Measurements from ENCODE around the gene LPCAT3. TPM values are rescaled to one million over a fixed set of nuclear protein-coding genes. Genes with fewer than 3 reads are reported as not detected.

Gene LPCAT3
- total RNA-seq, 1 donor from 2014 or later = 37.4 TPM

- intact Hi-C loops (cut with micrococcal nuclease) = no loop called here
Measured at GRCh38 chr12:6941782-6942181, 76.5 kb downstream of the LPCAT3 start.

GRCh38 chr12:6941267-6941666, 77.0 kb downstream of the LPCAT3 start:
- intact Hi-C loops (cut with micrococcal nuclease) = no loop called here

DNA sequence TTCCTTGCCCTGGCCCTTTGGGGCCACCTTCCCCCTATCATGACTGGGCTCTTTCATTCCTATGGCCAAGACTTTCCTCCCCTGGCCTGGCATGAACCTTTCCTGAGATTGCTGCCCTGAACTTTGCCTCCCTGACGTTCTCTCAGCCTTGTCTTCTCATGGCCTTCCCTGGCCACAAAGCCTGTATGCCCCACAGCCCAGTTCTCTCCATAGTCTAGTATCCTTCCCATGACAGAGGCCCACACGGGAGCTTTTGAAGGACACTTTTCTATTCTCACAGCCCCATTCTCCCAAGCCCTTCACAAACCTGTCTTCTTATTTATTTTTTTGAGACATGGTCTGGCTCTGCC, 79.1 kb downstream of the LPCAT3 start:
- intact Hi-C loops (cut with micrococcal nuclease) = no loop called here

DNA sequence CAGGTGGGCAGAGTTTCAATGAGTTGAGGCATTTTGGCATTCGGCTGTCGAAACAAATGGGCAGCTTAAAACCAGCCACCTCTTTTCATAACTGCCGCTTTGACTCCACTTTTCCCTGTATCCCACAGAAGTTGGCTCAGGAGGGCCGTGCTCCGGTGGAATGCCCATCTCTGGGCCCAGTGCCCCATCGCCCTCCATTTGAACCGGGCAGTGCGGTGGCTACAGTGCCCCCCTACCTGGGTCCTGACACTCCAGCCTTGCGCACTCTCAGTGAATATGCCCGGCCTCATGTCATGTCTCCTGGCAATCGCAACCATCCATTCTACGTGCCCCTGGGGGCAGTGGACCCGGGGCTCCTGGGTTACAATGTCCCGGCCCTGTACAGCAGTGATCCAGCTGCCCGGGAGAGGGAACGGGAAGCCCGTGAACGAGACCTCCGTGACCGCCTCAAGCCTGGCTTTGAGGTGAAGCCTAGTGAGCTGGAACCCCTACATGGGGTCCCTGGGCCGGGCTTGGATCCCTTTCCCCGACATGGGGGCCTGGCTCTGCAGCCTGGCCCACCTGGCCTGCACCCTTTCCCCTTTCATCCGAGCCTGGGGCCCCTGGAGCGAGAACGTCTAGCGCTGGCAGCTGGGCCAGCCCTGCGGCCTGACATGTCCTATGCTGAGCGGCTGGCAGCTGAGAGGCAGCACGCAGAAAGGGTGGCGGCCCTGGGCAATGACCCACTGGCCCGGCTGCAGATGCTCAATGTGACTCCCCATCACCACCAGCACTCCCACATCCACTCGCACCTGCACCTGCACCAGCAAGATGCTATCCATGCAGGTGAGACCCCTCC, 79.7 kb downstream of the LPCAT3 start:
- intact Hi-C loops (cut with micrococcal nuclease) = loop anchor here (1.0 kb wide), 7 partner anchors 14 to 86 kb away; partner anchors contain the start of genes EMG1, LPCAT3, PHB2 and SPSB2

DNA sequence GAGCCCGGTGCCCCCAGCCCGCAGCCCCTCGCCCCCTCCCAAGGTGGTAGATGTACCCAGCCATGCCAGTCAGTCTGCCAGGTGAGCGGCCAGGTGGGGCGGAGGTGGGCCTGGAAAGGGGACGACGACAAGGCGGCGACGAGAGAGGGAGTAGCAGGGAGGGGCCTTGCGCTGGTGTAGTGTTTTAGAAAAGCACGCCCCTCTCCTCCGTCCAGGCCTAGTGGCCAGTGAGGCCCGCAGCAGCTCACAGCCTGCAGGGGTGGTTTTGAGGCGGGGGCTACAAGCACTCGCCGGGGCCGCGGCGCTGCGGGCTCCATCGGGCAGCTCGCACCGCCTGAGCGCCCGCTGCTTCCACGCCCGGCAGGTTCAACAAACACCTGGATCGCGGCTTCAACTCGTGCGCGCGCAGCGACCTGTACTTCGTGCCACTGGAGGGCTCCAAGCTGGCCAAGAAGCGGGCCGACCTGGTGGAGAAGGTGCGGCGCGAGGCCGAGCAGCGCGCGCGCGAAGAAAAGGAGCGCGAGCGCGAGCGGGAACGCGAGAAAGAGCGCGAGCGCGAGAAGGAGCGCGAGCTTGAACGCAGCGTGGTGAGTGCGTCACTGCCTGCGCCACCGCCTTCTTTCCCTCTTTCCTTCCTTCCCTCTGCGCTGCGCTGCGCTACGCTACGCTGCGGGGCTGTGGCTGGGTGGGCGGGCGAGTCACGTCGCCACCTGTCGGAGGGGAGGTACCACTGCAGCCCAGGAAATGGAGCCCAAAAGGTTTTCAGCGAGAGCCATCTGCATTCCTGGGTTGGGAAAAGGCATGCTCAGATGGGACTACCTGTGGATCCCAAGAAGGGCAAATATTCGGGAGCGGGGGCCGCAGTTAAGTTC, 80.6 kb downstream of the LPCAT3 start:
- intact Hi-C loops (cut with micrococcal nuclease) = loop anchor here (1.0 kb wide), 8 partner anchors 8 to 85 kb away; partner anchors contain the start of genes EMG1, LPCAT3, PHB2 and SPSB2

- intact Hi-C loops (cut with micrococcal nuclease) = loop anchor here (1.0 kb wide), 1 partner anchor 8 kb away; no protein-coding TSS in a partner anchor
Measured at GRCh38 chr12:6936636-6937480, 81.4 kb downstream of the LPCAT3 start.

DNA sequence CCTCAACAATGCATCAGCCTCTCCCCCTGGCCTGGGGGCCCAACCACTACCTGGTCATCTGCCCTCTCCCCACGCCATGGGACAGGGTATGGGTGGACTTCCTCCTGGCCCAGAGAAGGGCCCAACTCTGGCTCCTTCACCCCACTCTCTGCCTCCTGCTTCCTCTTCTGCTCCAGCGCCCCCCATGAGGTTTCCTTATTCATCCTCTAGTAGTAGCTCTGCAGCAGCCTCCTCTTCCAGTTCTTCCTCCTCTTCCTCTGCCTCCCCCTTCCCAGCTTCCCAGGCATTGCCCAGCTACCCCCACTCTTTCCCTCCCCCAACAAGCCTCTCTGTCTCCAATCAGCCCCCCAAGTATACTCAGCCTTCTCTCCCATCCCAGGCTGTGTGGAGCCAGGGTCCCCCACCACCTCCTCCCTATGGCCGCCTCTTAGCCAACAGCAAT, 82.1 kb downstream of the LPCAT3 start:
- intact Hi-C loops (cut with micrococcal nuclease) = no loop called here

DNA sequence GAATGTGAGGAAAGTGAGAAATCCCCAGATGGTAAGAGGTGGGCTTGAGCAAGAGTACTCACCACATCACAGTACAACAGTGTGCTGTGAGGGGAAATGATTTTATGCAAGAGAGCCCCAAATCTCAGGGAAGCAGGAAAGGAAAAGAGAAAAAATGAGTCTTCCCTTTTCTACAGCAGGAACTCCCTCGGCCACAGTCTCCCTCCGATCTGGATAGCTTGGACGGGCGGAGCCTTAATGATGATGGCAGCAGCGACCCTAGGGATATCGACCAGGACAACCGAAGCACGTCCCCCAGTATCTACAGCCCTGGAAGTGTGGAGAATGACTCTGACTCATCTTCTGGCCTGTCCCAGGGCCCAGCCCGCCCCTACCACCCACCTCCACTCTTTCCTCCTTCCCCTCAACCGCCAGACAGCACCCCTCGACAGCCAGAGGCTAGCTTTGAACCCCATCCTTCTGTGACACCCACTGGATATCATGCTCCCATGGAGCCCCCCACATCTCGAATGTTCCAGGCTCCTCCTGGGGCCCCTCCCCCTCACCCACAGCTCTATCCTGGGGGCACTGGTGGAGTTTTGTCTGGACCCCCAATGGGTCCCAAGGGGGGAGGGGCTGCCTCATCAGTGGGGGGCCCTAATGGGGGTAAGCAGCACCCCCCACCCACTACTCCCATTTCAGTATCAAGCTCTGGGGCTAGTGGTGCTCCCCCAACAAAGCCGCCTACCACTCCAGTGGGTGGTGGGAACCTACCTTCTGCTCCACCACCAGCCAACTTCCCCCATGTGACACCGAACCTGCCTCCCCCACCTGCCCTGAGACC, 82.7 kb downstream of the LPCAT3 start:
- intact Hi-C loops (cut with micrococcal nuclease) = no loop called here

- intact Hi-C loops (cut with micrococcal nuclease) = no loop called here
Measured at GRCh38 chr12:6934110-6934509, 84.2 kb downstream of the LPCAT3 start.

GRCh38 chr12:6932766-6933165, 85.5 kb downstream of the LPCAT3 start:
- intact Hi-C loops (cut with micrococcal nuclease) = no loop called here

DNA sequence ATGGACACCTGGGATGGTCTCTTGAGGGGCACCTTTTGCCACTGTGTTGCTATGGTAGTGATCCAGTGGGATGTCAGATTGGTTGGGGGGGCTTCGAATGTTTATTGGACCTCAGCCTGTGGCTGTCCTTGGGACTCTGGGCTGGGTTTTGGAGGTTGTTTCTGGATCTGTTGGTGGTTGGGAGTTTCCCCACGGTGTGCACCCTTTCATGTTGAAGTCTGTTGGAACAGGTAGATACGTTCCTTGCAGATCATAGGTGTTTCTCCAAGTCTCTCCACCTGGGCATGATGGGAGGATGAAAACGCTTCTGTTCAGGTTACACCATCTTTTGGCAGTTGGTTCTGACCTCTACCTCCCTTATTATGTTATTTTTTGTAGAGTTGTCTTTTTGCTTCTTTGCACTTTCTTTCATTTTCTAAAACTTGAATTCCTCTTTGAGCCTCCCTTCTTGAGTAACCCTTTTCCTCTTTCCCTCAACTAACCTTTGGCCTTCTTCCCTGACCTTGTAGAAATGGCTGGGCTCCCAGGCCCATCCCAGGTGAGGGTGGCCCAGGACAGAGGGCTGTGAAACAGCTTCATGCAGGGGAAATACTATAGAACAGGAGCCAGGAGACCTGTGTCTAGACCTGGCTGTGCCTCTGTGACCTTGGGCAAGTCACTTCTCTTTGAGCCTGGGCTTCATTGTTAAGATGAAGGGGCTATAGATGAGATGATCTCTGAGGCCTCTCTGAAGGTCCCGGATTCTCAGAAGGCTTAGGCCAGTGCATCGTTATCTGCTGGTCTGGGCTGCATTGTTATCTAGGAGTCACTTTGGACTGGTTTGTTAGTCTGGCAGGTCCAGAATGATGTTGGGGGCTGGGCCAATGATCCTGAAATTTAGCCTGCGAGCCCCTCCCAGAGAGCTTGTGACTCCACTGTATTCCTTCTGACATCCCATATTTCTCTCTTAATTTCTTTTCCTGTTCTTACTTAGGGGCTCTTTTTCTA, 88.5 kb downstream of the LPCAT3 start:
- intact Hi-C loops (cut with micrococcal nuclease) = loop anchor here (1.0 kb wide), 1 partner anchor 8 kb away; no protein-coding TSS in a partner anchor

DNA sequence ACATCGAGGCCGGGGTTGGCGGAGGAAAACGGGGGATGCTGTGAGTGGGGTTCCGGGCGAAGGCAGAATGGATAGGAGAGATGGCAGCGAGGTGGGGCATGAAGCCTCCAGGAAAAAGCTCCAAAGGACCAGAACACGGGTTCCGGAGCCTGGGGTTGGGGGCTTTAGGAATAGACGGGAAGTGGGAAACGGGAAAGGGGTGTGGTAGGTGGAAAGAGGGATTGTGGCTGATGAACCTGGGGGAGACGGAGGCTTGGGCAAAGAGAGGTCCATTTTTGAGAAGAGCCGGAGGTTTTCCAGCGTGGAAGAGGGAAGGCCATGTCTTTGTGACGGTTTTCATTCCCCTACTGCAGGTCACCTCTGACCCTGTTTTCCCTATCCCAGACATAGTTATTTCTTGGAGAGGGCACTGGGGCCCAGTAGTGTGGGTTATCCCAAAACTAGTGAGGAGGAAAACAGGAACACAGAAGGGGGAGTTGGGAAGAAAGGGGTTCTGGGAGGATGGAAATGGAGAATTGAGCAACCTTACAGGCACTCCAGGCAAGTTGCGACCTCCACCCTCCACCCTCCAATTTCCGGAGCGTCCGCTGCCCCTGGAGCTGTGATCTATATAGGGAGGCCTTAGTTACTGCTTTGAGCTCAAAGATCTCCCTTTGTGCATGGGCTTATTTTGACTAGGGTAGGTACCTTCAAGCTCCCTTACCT, 89.4 kb downstream of the LPCAT3 start:
- intact Hi-C loops (cut with micrococcal nuclease) = loop anchor here (1.0 kb wide), 1 partner anchor 8 kb away; no protein-coding TSS in a partner anchor

- intact Hi-C loops (cut with micrococcal nuclease) = no loop called here
Measured at GRCh38 chr12:6928022-6928702, 90.1 kb downstream of the LPCAT3 start.

GRCh38 chr12:6927379-6928021, 90.8 kb downstream of the LPCAT3 start, which contains the start of gene ATN1:
TSS of gene ATN1 (plus strand) at chr12:6927959. CDS start at chr12:6934002, 6,043 bp downstream.
- intact Hi-C loops (cut with micrococcal nuclease) = no loop called here
